Right lobe of liver (tissue), 4 donors: ENCODE results near the gene OR2T27.

Source experiments
- POLR2A ChIP-seq: fragments of 450-650 bp; IDR thresholded peaks from one replicate; pipeline ENCODE4 v1.6.1; 2017; ENCODE audit warnings: antibody characterized with exemption, mild to moderate bottlenecking
- TF ChIP-seq, protein P1 (sequence below), 4 donors: fragments of 200-600 bp in 3 of 4; fragments of 450-650 bp in 1 of 4; IDR thresholded peaks; one replicate each; pipeline versions ENCODE4 v1.5.1 to v1.8.0; 2016 to 2022; ENCODE audit warnings: antibody characterized with exemption in 4 of 4, mild to moderate bottlenecking in 2 of 4
- donor health status: DM: no; HTN: no; CAD: no.
- donor health status: DM: no; HTN: no; CAD: no.
- donor health status: DM: no; HTN: yes; CAD: no.

DNA sequence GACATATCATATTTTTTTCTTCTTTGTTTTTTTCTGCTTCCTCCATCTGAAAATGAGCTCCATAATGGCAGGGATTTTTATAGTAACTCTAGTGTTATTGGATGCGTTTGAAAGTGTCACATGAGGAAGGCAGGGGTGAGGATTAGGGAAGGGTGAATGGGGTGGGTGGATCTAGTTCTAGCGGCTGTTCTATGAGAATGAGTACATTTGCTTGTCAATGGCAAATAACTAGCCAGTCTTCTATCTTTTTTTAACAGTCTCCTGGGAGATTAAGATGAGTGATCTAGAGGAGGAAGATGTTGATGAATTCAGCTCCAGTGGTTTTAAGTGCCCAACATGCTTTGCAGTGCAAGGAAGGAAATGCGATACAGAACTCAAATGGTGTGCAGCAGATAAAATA is 41.4 kb upstream of the OR2T27 start:
- TF ChIP-seq, protein P1, sequence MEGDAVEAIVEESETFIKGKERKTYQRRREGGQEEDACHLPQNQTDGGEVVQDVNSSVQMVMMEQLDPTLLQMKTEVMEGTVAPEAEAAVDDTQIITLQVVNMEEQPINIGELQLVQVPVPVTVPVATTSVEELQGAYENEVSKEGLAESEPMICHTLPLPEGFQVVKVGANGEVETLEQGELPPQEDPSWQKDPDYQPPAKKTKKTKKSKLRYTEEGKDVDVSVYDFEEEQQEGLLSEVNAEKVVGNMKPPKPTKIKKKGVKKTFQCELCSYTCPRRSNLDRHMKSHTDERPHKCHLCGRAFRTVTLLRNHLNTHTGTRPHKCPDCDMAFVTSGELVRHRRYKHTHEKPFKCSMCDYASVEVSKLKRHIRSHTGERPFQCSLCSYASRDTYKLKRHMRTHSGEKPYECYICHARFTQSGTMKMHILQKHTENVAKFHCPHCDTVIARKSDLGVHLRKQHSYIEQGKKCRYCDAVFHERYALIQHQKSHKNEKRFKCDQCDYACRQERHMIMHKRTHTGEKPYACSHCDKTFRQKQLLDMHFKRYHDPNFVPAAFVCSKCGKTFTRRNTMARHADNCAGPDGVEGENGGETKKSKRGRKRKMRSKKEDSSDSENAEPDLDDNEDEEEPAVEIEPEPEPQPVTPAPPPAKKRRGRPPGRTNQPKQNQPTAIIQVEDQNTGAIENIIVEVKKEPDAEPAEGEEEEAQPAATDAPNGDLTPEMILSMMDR (IDR thresholded peaks at IDR 0.05), result no peak
- no peak for TF ChIP-seq POLR2A
